HL-60 (cell line): ENCODE measurements around the gene ZBTB42.

Source experiments
- DNase-seq, 2 experiments: peaks; one replicate each; pipeline ENCODE4 v3.0.0-alpha.2; 2010 to 2020; ENCODE audit warnings: low read depth in 1 of 2, low spot score in 1 of 2
- H3K27ac ChIP-seq: fragments of 250-450 bp; sonication (Bioruptor Pico); replicated peaks from 2 replicates; pipeline ENCODE4 v1.5.1; 2020; ENCODE audit warnings: mild to moderate bottlenecking, moderate library complexity
- H3K27me3 ChIP-seq: fragments of 250-450 bp; sonication (Bioruptor Pico); 2 replicates; pipeline ENCODE4 v1.5.1; 2021; ENCODE audit warnings: mild to moderate bottlenecking, moderate library complexity; ENCODE audit not compliant: insufficient read depth, poor library complexity, severe bottlenecking
- H3K4me3 ChIP-seq: replicated peaks from 2 replicates; pipeline ENCODE4 v1.5.1; 2011; ENCODE audit warnings: mild to moderate bottlenecking, control low read depth, low read length; ENCODE audit not compliant: insufficient read depth
- GABPA ChIP-seq: IDR thresholded peaks from 2 replicates; pipeline ENCODE4 v1.6.1; 2012; ENCODE audit warnings: low read depth
- POLR2AphosphoS5 ChIP-seq: IDR thresholded peaks from 2 replicates; pipeline ENCODE4 v1.6.1; 2012; ENCODE audit warnings: low read depth
- REST ChIP-seq: IDR thresholded peaks from 2 replicates; pipeline ENCODE4 v1.6.1; 2012; ENCODE audit warnings: low read depth; ENCODE audit not compliant: insufficient replicate concordance
- SPI1 ChIP-seq: IDR thresholded peaks from 2 replicates; pipeline ENCODE4 v1.6.1; 2012; ENCODE audit warnings: low read depth, mild to moderate bottlenecking, borderline replicate concordance
- TF ChIP-seq, protein P1 (sequence below): IDR thresholded peaks from one replicate; pipeline ENCODE4 v1.5.1; 2011; ENCODE audit warnings: low read length, control low read depth, inconsistent platforms; ENCODE audit not compliant: insufficient read depth

Gene ZBTB42

GRCh38 chr14:104766863-104767633 is 33.9 kb upstream of the ZBTB42 start:
- no peak overlapping the region for H3K27ac ChIP-seq
- H3K27me3 ChIP-seq, result no peaks in the 10 kb centered on the region
- DNase-seq, result no peak
- TF ChIP-seq REST, result no peak
- TF ChIP-seq GABPA, result no peak
- no peak for TF ChIP-seq POLR2AphosphoS5
- TF ChIP-seq, protein P1, sequence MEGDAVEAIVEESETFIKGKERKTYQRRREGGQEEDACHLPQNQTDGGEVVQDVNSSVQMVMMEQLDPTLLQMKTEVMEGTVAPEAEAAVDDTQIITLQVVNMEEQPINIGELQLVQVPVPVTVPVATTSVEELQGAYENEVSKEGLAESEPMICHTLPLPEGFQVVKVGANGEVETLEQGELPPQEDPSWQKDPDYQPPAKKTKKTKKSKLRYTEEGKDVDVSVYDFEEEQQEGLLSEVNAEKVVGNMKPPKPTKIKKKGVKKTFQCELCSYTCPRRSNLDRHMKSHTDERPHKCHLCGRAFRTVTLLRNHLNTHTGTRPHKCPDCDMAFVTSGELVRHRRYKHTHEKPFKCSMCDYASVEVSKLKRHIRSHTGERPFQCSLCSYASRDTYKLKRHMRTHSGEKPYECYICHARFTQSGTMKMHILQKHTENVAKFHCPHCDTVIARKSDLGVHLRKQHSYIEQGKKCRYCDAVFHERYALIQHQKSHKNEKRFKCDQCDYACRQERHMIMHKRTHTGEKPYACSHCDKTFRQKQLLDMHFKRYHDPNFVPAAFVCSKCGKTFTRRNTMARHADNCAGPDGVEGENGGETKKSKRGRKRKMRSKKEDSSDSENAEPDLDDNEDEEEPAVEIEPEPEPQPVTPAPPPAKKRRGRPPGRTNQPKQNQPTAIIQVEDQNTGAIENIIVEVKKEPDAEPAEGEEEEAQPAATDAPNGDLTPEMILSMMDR, result no peak
- TF ChIP-seq SPI1, result no peak
- no peak overlapping the region for H3K4me3 ChIP-seq

GRCh38 chr14:104767634-104767918 is 33.3 kb upstream of the ZBTB42 start:
- no peak for DNase-seq
- Histone ChIP-seq H3K27me3 (no peaks in the 10 kb centered on the region), H3K27ac (no peak overlapping the region), H3K4me3 (no peak overlapping the region)
- TF ChIP-seq GABPA (no peak), POLR2AphosphoS5 (no peak), SPI1 (no peak), REST (no peak)
- TF ChIP-seq, protein P1, result no peak

DNA sequence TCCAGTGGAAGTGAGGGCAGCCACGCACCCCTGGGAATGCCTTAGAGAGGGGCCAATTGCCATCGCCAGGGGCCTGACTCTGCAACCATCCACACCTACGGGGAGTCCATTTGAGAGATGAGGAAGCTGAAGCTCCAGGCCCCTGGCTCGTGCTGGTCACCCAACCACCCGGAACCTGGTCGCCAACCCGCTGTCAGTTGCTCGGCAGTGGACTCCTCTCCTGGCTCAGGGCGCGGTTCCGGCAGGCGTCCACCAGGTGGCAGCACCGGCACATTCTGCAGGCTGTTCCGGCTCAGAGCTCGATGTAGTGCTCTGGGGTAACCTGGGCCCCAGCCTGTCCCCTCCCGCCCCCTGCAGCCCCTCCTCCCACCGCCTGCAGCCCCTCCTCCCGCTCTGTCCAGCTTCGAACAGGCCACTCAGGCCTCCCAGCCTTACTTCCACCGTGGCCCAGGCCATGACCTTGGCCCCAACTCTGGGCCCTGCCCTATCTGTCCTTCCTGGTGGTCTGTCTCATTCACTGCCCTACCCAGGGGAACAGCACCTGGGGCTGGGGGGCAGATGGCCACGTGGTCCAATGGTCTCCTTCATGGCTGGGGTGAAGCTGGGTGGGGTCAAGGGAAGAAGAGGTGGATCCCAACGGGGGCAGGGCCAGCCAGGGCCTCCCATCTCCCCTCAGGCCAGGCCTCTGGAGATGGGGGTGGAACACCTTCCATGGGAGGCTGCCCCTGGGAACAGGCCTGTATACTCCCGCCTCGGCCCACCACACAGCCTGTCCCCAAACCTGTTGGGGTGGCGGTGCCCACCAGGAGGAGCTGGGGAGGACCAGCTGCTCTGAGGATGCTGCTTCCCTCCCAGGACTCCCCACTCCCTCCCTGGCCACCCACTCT is 32.2 kb upstream of the ZBTB42 start:
- no peak overlapping the region for H3K4me3 ChIP-seq
- H3K27me3 ChIP-seq, result no peaks in the 10 kb centered on the region
- no peak for TF ChIP-seq REST
- TF ChIP-seq POLR2AphosphoS5, result peak; percentile 31; the same call in 1 of the 2 replicates
- TF ChIP-seq, protein P1, result peak; percentile 85
- TF ChIP-seq GABPA, result no peak
- no peak for TF ChIP-seq SPI1
- no peak overlapping the region for H3K27ac ChIP-seq
- DNase-seq, result peak; percentile 66 to 86
